Smooth muscle cell (in vitro differentiated cells): ENCODE results near the gene ZCCHC24. TPM values are rescaled to one million over a fixed set of nuclear protein-coding genes. Genes with fewer than 3 reads are reported as not detected.

Source experiments
- DNase-seq: peaks from one replicate; lab custom pipeline; 2025; ENCODE audit not compliant: unreplicated experiment; lab: John Stamatoyannopoulos, UW
- H2AFZ ChIP-seq: fragments of 200-600 bp; sonication (generic); 2 replicates; pipeline ENCODE4 v1.6.0; 2016; ENCODE audit warnings: antibody characterized with exemption, low read depth, mild to moderate bottlenecking
- H3F3A ChIP-seq: fragments of 200-600 bp; sonication (generic); 2 replicates; pipeline ENCODE4 v1.6.0; 2017; ENCODE audit warnings: antibody characterized with exemption, low read depth
- H3K27ac ChIP-seq: fragments of 200-600 bp; sonication (generic); 2 replicates; pipeline ENCODE4 v1.5.1; 2016; ENCODE audit warnings: low read depth, mild to moderate bottlenecking
- H3K27me3 ChIP-seq: fragments of 200-600 bp; sonication (generic); 2 replicates; pipeline ENCODE4 v1.6.1; 2016; ENCODE audit warnings: low read depth, mild to moderate bottlenecking
- H3K36me3 ChIP-seq: fragments of 200-600 bp; sonication (generic); 2 replicates; pipeline ENCODE4 v1.5.1; 2016; ENCODE audit warnings: low read depth
- H3K4me1 ChIP-seq: fragments of 200-600 bp; sonication (generic); 2 replicates; pipeline ENCODE4 v1.5.1; 2016; ENCODE audit warnings: low read depth
- H3K4me2 ChIP-seq: fragments of 200-600 bp; sonication (generic); 2 replicates; pipeline ENCODE4 v1.6.0; 2016; ENCODE audit warnings: mild to moderate bottlenecking
- H3K4me3 ChIP-seq: fragments of 200-600 bp; sonication (generic); 2 replicates; pipeline ENCODE4 v1.5.1; 2016; ENCODE audit warnings: mild to moderate bottlenecking
- H3K79me2 ChIP-seq: fragments of 200-600 bp; sonication (generic); 2 replicates; pipeline ENCODE4 v1.6.0; 2016; ENCODE audit warnings: low read depth, mild to moderate bottlenecking
- H3K9ac ChIP-seq: fragments of 200-600 bp; sonication (generic); 2 replicates; pipeline ENCODE4 v1.6.0; 2016; ENCODE audit warnings: low read depth
- H3K9me3 ChIP-seq: fragments of 200-600 bp; sonication (generic); replicated peaks from 2 replicates; pipeline ENCODE4 v1.5.1; 2016; ENCODE audit warnings: low read depth
- H4K20me1 ChIP-seq: fragments of 200-600 bp; sonication (generic); 2 replicates; pipeline ENCODE4 v1.6.0; 2016; ENCODE audit warnings: low read depth
- WGBS: methylation state at CpG from one replicate; pipeline ENCODE4 v1.1.7; 2016; ENCODE audit warnings: low lambda C conversion rate; 5-methylcytosine and 5-hydroxymethylcytosine counted together
- polyA plus RNA-seq: library from polyadenylated mRNA; unstranded; fragments of >200 nt; fragmentation: Nextera tagmentation; extraction: Ambion mirVana; gene quantifications from 2 replicates; pipeline ENCODE4 v1.2.1, GENCODE V29; 2016
- total RNA-seq: library from RNA; depleted of rRNA; stranded (reverse); fragments of >200 nt; gene quantifications from 2 replicates; pipeline ENCODE4 v1.2.3, GENCODE V29; 2014
- TF ChIP-seq, protein P1 (sequence below): fragments of 200-600 bp; sonication (generic); IDR thresholded peaks from 2 replicates; pipeline ENCODE4 v1.5.1; 2017; ENCODE audit warnings: borderline replicate concordance, mild to moderate bottlenecking, antibody characterized with exemption; ENCODE audit not compliant: insufficient read depth, poor library complexity, severe bottlenecking

The ZCCHC24 gene
- total and polyA plus RNA-seq, 2 experiments from 2014 or later: 21.9 to 52.1 TPM

DNA sequence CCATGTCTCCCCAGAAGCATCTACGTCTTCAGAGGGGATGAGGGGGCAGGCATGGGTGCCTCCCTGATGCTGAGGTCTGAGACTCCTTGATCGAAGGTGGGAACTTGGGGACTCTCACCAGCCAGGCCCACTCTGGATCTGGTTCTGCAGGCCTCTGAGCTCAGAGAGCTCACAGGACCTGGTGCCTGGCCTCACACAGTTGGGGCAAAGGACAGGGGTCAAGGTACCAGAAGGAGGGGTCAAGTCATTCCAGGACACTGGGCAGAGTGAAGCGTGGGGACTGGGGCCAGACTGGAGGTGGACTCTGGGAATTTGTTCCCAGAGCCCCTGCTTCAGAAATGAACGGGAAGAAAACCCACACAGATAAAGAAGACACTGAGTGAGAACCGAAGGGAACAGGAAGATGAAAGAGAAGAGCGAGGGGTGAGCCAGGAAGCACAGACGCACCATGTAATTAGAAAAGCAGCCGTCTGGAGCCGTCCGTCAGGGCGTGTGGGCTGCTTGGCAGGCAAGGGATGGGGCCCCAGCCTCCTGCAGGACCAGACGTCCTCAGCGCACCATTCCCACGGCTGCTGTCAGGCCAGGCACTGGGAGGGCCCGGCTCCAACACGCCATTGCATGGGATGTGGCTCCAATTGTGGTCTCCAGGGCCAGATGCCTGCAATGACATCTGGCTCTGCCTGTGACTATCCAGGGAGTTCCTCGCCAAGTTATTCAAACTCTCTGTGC, 47.7 kb downstream of the ZCCHC24 start:
- no peaks in the 10 kb centered on the region for H3K27me3 ChIP-seq
- no peaks in the 10 kb centered on the region for H3K36me3 ChIP-seq
- peaks cover 40% of the 10 kb centered on the region for H3K79me2 ChIP-seq
- DNase-seq: peak; percentile 42
- H3K4me2 ChIP-seq: peak overlapping the region; percentile 70
- no peak overlapping the region for H2AFZ ChIP-seq
- TF ChIP-seq, protein P1, sequence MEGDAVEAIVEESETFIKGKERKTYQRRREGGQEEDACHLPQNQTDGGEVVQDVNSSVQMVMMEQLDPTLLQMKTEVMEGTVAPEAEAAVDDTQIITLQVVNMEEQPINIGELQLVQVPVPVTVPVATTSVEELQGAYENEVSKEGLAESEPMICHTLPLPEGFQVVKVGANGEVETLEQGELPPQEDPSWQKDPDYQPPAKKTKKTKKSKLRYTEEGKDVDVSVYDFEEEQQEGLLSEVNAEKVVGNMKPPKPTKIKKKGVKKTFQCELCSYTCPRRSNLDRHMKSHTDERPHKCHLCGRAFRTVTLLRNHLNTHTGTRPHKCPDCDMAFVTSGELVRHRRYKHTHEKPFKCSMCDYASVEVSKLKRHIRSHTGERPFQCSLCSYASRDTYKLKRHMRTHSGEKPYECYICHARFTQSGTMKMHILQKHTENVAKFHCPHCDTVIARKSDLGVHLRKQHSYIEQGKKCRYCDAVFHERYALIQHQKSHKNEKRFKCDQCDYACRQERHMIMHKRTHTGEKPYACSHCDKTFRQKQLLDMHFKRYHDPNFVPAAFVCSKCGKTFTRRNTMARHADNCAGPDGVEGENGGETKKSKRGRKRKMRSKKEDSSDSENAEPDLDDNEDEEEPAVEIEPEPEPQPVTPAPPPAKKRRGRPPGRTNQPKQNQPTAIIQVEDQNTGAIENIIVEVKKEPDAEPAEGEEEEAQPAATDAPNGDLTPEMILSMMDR: no peak
- H3F3A ChIP-seq: peaks cover 34% of the 10 kb centered on the region
- H3K4me3 ChIP-seq: no peak overlapping the region
- H3K4me1 ChIP-seq: peaks cover 30% of the 10 kb centered on the region
- peak overlapping the region; percentile 87 for H3K9ac ChIP-seq
- H4K20me1 ChIP-seq: no peaks in the 10 kb centered on the region
- H3K27ac ChIP-seq: peak overlapping the region; percentile 97
- no peaks in the 10 kb centered on the region for H3K9me3 ChIP-seq
- 9% methylated on average over 17 of the region's 17 CpGs for WGBS

DNA sequence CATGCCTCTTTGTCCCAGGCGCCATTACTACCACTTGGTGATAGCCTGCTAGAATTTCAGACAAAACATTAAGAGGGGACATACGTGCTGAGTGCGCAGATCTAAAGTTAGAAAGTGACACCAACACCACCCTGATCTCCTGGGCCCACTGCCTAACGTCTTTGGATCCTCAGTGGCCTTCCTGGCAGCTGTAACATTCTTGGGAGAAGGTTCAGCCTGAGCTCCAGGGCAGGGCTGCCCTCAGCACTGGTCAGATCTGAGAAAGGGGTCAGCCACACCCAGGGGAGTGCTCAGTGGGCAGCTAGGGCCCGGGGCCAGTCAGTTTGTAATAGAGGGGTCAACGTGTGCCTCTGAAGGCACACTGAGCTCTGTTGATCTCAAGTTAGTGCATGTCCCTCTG, 48.4 kb downstream of the ZCCHC24 start:
- TF ChIP-seq, protein P1: no peak
- Histone ChIP-seq H3K27me3 (no peaks in the 10 kb centered on the region), H3K79me2 (peaks cover 34% of the 10 kb centered on the region), H3K9me3 (no peaks in the 10 kb centered on the region), H3K4me2 (peak overlapping the region; percentile 70), H3K4me3 (no peak overlapping the region), H3F3A (peaks cover 32% of the 10 kb centered on the region), H3K27ac (peak overlapping the region; percentile 97), H3K9ac (peak overlapping the region; percentile 87), H4K20me1 (no peaks in the 10 kb centered on the region), H3K36me3 (no peaks in the 10 kb centered on the region), H2AFZ (no peak overlapping the region), H3K4me1 (peaks cover 30% of the 10 kb centered on the region)
- DNase-seq: no peak
- 69% methylated on average over 6 of the region's 6 CpGs for WGBS

DNA sequence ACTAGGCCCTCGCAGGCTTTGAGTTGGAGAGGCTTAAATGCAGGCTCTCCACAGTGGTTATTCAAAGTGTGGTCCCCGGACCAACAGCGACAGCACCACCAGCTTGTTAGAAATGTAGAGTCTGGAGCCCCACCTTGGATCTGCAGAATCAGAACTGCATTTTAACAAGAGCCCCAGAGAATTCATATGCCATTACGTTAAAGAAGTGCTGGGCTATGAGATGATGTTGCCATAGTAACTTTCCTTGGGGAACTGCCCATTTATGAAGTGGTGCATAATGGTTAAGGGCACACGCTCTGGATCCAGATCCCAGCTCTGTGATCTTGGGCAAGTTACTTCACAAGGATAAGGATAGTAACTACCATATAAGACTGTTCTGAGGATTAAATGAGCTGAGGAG, 48.9 kb downstream of the ZCCHC24 start:
- DNase-seq: no peak
- Histone ChIP-seq H3K27me3 (no peaks in the 10 kb centered on the region), H2AFZ (no peak overlapping the region), H3K4me1 (peaks cover 27% of the 10 kb centered on the region), H3F3A (peaks cover 28% of the 10 kb centered on the region), H3K79me2 (peaks cover 31% of the 10 kb centered on the region), H3K27ac (peak overlapping the region; percentile 97), H3K36me3 (no peaks in the 10 kb centered on the region), H3K4me2 (peak overlapping the region; percentile 70), H3K4me3 (no peak overlapping the region), H3K9me3 (no peaks in the 10 kb centered on the region), H4K20me1 (no peaks in the 10 kb centered on the region), H3K9ac (no peak overlapping the region)
- TF ChIP-seq, protein P1: no peak
- WGBS: 81% methylated on average over 5 of the region's 5 CpGs

DNA sequence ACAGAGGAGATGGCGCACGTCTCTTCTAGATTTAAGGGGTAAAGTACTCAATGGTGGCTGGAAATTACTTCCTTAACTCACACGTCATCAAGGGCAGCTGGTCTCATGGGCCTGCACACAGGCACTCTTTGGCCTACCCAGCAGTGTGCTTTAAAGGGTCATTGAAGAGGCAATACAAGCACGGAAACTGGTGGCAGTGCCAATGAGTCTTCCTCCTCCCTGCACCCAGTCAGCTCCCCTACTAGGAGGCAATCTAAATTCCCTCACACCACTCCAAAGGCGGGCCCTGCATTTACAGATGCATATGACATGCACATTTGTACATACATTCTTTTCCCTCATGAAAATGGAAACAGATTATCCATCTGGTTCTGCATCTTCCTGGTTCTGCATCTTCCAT, 50.8 kb downstream of the ZCCHC24 start:
- no peak overlapping the region for H3K4me2 ChIP-seq
- H3K4me1 ChIP-seq: peaks cover 19% of the 10 kb centered on the region
- H3K36me3 ChIP-seq: no peaks in the 10 kb centered on the region
- no peak overlapping the region for H3K9ac ChIP-seq
- H3K79me2 ChIP-seq: peaks cover 31% of the 10 kb centered on the region
- no peak overlapping the region for H3K27ac ChIP-seq
- 98% methylated on average over 5 of the region's 5 CpGs for WGBS
- no peak overlapping the region for H2AFZ ChIP-seq
- DNase-seq: no peak
- TF ChIP-seq, protein P1: no peak
- H3F3A ChIP-seq: peaks cover 17% of the 10 kb centered on the region
- no peaks in the 10 kb centered on the region for H3K9me3 ChIP-seq
- no peaks in the 10 kb centered on the region for H3K27me3 ChIP-seq
- no peaks in the 10 kb centered on the region for H4K20me1 ChIP-seq
- no peak overlapping the region for H3K4me3 ChIP-seq
